Midbrain (tissue), 1 donor: ENCODE measurements around the gene PIK3CA.
"Not testable (repeated sequence)": the region's sequence is repeated elsewhere in the genome, so short reads cannot be mapped to it uniquely, and the experiment has no call there.

Experiments used
- DNase-seq: peaks from one replicate; lab custom pipeline; 2025; lab: John Stamatoyannopoulos, UW

Gene PIK3CA

GRCh38 chr3:179147873-179148615 lies at the start of gene PIK3CA:
TSS of gene PIK3CA (plus strand) at chr3:179148357. CDS start at chr3:179198826, 50,469 bp downstream.
- peak; percentile 98 for DNase-seq

- DNase-seq, result no peak
These were observed 49.6 kb upstream of the PIK3CA start for GRCh38 chr3:179098388-179099077.

- DNase-seq, result no peak
These were observed 47.5 kb upstream of the PIK3CA start for GRCh38 chr3:179100652-179101051.

- DNase-seq, result no peak
These were observed 42.3 kb upstream of the PIK3CA start for GRCh38 chr3:179105881-179106280.

GRCh38 chr3:179107617-179108016 lies 40.5 kb upstream of the PIK3CA start:
- DNase-seq, result no peak

- DNase-seq, result no peak
These were observed 40.1 kb upstream of the PIK3CA start for GRCh38 chr3:179108086-179108485.

GRCh38 chr3:179113903-179114302 lies 34.3 kb upstream of the PIK3CA start:
- no peak for DNase-seq

GRCh38 chr3:179115444-179115843 lies 32.7 kb upstream of the PIK3CA start:
- DNase-seq, result not testable (repeated sequence)

- no peak for DNase-seq
These were observed 31.3 kb upstream of the PIK3CA start for GRCh38 chr3:179116816-179117215.

- DNase-seq, result not testable (repeated sequence)
These were observed 15.8 kb upstream of the PIK3CA start for GRCh38 chr3:179132191-179132890.

GRCh38 chr3:179133575-179133974 lies 14.6 kb upstream of the PIK3CA start:
- no peak for DNase-seq

- DNase-seq, result no peak
These were observed 12.0 kb upstream of the PIK3CA start for GRCh38 chr3:179136195-179136594.

- DNase-seq, result no peak
These were observed 6.3 kb upstream of the PIK3CA start for GRCh38 chr3:179141890-179142289.

- peak; percentile 81 for DNase-seq
These were observed 1.1 kb upstream of the PIK3CA start for GRCh38 chr3:179146911-179147513.

- peak; percentile 86 for DNase-seq
These were observed 664 bp upstream of the PIK3CA start for GRCh38 chr3:179147514-179147872.

GRCh38 chr3:179148616-179149405 lies 654 bp downstream of the PIK3CA start:
- DNase-seq, result peak; percentile 56

GRCh38 chr3:179149406-179149867 lies 1.3 kb downstream of the PIK3CA start:
- no peak for DNase-seq

GRCh38 chr3:179149951-179150350 lies 1.8 kb downstream of the PIK3CA start:
- DNase-seq, result no peak

- no peak for DNase-seq
These were observed 2.5 kb downstream of the PIK3CA start for GRCh38 chr3:179150610-179151009.

GRCh38 chr3:179151474-179151873 lies 3.3 kb downstream of the PIK3CA start:
- no peak for DNase-seq

- DNase-seq, result no peak
These were observed 8.0 kb downstream of the PIK3CA start for GRCh38 chr3:179156170-179156569.

- no peak for DNase-seq
These were observed 8.6 kb downstream of the PIK3CA start for GRCh38 chr3:179156775-179157174.
